ENCODE results near the gene DAPK1.

DAPK1 gene

DNA sequence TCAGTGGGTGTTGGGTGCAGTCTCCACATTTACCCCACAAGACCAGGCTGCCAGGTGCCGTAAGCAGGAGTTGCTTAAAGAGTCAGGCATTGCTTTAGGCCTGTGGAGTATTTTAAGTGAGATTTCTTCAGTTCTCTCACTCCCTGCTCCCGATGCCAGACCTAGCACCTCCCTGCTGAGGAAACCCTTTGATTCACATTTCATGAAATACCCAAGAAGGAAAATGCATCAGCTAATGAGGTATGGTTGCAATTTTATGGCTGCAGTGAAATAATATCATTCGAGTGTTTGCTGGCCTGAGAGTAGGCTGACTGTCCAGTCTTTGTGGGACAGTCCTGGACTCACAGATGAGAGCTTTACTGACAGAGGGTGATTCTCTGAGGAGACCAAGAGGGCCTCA is 160.8 kb downstream of the DAPK1 start:
- ChIA-PET CTCF (interaction anchor here (1.0 to 1.5 kb wide), 4 partner anchors 25 to 1244 kb away, joined by 3 to 4 read pairs (median 3); partner anchors contain the start of gene DAPK1), POLR2A (no interaction called here)
- TF ChIP-seq, protein P1, sequence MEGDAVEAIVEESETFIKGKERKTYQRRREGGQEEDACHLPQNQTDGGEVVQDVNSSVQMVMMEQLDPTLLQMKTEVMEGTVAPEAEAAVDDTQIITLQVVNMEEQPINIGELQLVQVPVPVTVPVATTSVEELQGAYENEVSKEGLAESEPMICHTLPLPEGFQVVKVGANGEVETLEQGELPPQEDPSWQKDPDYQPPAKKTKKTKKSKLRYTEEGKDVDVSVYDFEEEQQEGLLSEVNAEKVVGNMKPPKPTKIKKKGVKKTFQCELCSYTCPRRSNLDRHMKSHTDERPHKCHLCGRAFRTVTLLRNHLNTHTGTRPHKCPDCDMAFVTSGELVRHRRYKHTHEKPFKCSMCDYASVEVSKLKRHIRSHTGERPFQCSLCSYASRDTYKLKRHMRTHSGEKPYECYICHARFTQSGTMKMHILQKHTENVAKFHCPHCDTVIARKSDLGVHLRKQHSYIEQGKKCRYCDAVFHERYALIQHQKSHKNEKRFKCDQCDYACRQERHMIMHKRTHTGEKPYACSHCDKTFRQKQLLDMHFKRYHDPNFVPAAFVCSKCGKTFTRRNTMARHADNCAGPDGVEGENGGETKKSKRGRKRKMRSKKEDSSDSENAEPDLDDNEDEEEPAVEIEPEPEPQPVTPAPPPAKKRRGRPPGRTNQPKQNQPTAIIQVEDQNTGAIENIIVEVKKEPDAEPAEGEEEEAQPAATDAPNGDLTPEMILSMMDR (IDR thresholded peaks at IDR 0.05; ENCODE audit: insufficient read depth, low read length, missing control alignments) = no peak
- H3K4me3 ChIP-seq (ENCODE audit: low read depth, low read length) = no peak overlapping the region
- DNase-seq (ENCODE audit: low read depth, low spot score) = no peak

DNA sequence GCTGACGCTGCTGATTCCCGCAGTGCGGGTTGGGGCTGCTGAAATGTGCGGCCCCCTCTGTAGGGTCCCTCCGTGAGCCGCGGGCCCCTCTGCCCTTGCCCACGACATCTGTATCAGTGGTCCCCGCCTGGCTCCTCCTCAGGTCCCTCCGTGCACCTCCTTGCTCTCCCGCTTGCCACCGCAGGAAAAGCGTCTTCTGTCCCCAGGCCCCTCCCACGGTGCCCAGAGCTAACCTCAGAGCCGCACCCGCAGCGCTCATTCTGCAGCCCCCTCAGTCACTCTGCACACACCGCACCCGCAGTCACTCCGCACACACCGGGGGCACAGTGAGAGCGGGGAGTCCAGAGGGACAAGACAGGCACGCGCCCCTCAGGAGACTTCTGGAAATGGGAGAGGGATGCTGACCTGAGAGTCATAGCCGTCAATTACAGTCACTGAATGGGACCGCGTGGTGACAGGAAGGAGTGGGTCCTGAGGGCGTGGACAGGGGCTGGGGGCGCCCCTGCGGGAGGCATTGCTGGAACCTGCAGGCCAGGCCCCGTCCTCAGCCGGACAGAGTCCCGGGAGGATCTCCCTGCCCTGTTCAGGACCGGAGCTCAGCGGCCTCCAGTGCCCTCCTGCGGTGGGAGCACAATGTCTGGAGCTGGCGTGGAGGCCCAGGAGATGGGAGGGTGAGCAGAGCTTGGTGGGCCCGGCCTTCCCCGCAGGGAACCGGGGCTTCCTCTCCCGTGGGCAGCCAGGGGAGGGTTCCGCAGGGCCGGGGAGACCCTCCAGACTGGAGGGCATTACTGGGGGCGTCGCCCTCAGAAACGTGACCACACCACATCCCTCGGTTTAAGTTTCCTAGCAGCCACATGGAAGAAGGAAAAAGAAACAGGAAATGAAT is 162.1 kb downstream of the DAPK1 start:
- no peak for DNase-seq (ENCODE audit: low read depth, low spot score)
- ChIA-PET CTCF (interaction anchor here (1.0 to 6.1 kb wide), 2 partner anchors 322 to 325 kb away, joined by 4 to 98 read pairs; no protein-coding TSS in a partner anchor), POLR2A (no interaction called here)
- H3K4me3 ChIP-seq (ENCODE audit: low read depth, low read length) = no peak overlapping the region
- TF ChIP-seq, protein P1 (IDR thresholded peaks at IDR 0.05; ENCODE audit: insufficient read depth, low read length, missing control alignments) = no peak

DNA sequence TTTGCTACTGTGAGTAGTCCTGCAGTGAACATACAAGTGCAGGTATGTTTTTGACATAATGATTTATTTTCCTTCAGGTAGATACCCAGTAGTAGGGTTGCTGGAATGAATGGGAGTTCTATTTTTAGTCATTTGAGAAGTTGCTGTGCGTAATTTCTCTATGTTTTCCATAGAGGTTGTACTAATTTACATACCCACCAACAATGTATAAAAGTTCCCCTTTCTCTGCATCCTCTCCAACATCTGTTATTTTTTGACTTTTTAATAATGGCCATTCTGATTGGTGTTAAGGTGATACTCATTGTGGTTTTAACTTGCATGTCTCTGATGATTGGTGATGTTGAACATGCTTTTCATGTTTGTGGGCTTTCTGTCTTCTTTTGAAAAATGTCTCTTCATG is 163.6 kb downstream of the DAPK1 start:
- no peak for DNase-seq (ENCODE audit: low read depth, low spot score)
- ChIA-PET CTCF (interaction anchor here (0.6 to 6.1 kb wide), 3 partner anchors 18 to 1246 kb away, joined by 3 to 98 read pairs (median 15); no protein-coding TSS in a partner anchor), POLR2A (no interaction called here)
- TF ChIP-seq, protein P1 (IDR thresholded peaks at IDR 0.05; ENCODE audit: insufficient read depth, low read length, missing control alignments) = no peak
- no peak overlapping the region for H3K4me3 ChIP-seq (ENCODE audit: low read depth, low read length)

DNA sequence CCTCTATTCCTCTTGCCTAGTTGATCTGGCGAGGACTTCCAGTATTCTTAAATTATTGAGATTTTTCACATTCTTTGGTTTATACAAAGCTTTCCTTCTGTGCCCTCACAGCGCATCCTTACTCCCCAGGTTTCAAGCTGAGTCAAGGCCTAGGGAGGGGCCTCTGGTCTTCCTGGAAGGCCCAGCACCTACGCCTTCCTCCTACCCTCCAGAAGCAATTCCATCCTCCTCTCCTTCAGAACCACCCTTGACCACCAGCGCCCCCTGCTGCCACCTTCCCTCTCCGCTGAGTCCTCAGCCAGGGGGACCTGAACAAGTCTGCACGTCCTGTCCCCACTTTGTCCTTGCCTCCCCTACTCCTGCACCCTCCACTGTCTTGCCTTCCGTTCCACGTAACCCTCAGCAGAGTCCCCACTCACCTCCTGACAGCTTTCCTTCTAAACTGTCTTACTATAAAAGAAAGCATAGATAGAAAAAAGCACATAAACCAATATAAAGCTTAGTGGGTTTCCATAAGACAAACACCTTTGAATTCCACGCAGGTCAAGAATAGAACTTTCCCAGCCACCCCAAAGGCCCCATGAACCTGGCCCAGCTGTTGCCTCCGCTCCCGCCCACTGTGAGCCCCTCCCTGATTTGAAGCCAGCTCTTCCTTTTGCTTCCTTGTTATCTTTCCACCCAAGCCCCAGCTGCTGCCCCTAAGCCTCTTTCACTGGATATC is 165.3 kb downstream of the DAPK1 start:
- TF ChIP-seq, protein P1 (IDR thresholded peaks at IDR 0.05; ENCODE audit: insufficient read depth, low read length, missing control alignments) = peak; percentile 93
- DNase-seq (ENCODE audit: low read depth, low spot score) = no peak
- H3K4me3 ChIP-seq (ENCODE audit: low read depth, low read length) = no peak overlapping the region
- ChIA-PET POLR2A (no interaction called here), CTCF (interaction anchor here (0.6 to 6.1 kb wide), 23 partner anchors 9 to 1257 kb away, joined by 3 to 98 read pairs (median 5); no protein-coding TSS in a partner anchor)

DNA sequence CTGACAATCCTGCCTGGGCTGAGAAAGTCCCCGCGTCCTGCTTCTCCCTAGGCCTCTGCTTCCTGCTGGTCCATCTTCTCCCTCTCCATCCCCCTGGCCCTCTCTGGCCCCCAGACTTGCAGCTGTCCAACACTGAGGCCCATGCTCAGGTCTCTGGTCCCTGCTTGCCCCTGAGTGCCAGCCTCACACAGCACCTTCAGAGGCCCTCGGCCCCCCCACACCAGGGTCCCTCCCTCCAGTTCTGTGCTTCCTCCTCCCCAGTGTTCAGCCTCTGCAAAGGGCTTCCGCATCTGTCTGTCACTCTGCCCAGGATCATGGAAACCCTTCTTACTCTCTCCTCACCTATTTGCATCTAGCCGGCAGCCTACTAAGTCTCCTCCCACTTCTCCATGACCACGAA is 165.9 kb downstream of the DAPK1 start:
- H3K4me3 ChIP-seq (ENCODE audit: low read depth, low read length) = no peak overlapping the region
- ChIA-PET POLR2A (no interaction called here), CTCF (interaction anchor here (0.7 to 6.1 kb wide), 17 partner anchors 9 to 1257 kb away, joined by 3 to 98 read pairs (median 6); no protein-coding TSS in a partner anchor)
- no peak for DNase-seq (ENCODE audit: low read depth, low spot score)
- TF ChIP-seq, protein P1 (IDR thresholded peaks at IDR 0.05; ENCODE audit: insufficient read depth, low read length, missing control alignments) = no peak
